Measurements from ENCODE around the gene ADAMTS2.

Gene ADAMTS2

DNA sequence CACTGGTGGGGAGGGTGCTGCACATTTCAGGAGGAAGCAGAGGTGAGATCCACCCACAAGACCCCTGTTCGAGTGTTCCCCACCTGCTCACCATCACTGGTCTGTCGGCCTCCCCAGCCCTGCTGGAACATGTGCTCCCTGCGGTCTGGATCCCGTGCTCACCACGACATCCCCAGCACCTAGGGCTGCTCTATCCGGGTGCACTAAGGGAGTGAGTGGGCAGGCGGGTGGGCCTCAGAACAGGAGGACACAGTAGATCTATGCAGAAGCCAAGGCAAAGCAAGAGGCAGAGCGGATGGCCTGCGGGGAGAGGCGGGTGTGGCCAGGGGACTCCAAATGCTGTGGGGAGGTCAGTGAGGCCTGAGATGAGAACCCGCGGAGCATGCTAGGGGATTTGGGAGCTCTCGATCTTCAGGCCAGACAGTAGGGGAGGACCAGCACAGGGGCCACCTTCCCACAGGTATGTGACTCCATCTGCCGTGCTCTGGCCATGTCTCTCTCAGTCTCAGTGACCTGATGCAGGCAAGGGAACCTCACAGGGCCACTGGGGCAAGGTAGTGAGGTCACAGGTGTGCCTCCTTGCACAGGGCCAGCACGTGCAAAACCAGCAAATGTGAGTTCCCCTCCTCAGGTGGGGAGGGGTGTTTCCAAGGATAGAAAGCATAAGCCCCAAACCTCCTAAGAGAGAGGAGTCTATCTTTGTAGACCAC, 150.9 kb downstream of the ADAMTS2 start:
- DNase-seq (ENCODE audit: low read depth): no peak

DNA sequence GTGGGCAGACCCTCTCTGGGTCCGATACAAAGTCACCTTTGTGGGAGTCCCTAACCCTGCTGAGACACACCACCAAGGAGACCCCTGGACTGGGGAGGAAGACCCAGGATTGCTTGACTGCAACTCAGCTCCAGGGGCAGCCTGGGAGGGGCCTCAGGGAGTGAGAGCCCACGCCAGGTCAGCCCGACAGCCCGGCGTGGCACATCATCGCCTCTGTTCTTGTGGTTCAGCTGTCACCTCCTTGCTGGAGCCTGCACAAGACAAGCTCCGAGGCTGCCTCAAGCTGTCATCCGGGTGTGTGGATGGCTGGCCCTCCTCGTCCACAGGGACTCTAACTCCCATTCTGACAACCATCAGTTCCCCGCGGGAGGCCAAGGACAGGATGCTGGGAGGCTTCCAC, 151.5 kb downstream of the ADAMTS2 start:
- DNase-seq (ENCODE audit: low read depth): no peak

DNA sequence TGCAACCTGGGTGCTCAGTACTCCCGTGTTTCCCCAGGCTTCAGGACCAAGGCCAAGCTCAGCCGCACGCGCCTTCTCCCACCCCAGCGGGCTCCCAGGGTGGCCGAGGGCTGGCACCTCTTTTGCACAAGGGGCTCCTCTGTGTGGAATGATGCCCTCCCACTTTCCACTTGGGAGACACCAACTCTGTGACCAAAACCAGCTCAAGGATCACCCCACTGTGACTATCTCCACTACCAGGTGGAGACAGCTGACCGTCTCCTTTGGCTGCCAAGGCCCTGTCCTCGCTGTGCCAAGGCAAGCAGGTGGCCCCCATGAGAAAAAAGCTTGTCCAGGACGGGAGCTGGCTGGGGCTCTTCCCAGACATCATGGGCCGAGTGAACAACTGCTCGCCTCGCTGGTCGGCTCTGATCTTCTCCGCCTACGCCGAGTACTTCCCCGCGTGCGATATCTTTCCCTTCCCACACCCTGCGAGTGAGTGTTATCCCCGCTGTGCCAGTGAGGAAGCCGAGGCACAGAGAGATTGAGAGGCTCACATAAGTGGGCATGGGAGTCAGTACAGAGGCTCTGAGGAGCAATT, 152.3 kb downstream of the ADAMTS2 start:
- no peak for DNase-seq (ENCODE audit: low read depth)

DNA sequence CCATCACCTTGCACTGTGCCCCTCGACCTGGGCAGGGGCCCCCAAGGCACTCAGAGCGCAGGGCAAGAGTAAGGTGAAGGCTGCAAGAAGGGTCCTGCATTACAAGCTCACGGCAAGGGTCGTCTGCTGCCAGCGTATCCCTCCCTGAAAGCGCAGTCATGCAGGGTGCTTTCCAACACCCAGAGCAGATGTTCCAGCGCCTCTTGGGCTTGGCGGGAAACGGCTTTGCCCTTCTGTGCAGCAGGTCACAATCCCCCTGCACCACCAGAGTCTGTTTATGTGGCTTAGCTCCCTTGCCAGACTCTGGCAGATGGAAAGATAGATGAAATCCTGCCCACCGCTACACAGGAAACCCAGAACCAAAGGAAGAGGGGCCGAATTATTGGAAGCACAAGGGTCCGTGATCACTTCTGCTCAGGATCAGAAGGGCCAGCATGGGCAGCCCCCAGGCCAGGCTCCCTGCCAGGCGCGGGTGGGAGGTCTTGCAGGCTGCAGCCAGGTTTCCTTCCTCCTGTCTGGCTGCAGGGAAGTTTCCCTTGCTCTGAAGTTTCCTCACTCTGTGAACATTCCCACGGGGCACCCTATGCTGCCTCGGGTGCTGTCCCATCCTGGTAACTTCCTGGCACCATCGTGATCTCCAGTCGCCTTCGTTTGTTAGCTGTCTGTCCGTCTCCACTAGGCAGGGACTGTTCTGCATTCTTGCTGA, 152.9 kb downstream of the ADAMTS2 start:
- DNase-seq (ENCODE audit: low read depth): no peak

DNA sequence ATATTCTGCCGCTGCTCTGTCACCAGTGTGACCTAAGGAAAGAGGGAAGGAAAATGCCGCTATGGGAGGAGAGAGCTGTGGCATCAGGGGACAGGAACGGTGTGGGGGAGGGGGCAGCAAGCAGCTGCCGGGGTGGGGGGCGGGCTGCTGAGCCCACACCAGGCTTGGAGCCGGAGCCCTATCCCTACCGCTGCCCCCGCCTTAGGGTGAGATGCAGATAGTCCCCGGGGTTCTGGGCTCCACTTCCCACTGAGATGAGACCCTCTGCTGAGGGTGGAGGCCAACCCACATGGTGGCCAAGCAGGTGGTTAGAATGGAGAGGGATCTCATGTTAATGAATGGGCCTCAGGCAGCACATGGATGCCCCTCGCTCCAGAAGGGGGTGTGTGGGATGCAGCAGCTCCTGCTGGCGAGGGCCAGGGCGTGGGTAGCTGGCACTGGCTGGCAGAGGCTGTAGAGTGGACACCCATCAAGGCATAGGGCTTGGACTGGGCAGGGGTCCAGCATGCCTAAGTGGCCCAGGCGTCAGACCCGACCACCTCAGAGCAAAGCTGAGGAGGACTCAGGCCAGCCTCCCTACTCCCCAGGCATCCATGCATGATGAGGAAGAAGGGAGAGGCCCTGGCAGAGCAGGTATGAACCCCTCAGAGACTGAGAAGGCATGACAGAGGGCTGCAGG, 153.6 kb downstream of the ADAMTS2 start:
- no peak for DNase-seq (ENCODE audit: low read depth)

DNA sequence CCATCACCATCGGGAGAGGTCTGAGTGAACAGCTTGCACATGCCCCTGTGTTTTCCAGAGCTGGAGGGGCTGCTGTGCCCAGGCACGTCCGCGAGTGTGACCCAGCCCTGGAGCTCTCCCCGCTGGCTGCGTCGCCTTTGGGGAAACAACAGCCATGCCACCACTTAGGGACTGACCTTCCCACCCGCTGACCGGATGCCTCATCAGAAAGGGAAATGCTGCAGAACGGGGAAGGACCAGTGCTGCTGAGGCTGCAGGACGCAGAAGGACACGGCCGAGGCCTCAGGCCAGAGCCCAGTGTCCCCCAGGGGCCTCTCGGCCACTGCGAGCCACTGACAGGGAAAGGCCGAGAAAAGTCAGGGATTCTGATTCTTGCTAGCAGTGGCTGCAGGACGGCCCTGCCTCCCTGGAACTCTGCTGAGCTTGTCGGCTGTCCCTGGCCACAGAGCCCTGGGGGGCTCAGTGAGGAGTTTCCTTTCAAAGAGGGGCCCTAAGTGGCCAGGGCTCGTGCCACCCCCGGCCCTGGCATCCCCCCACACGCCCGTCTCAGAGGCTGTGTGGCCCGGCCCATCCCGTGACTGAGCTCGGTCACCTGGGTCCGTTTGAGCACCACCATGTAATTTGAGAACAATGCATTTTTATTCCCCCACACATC, 154.3 kb downstream of the ADAMTS2 start:
- DNase-seq (ENCODE audit: low read depth): no peak

DNA sequence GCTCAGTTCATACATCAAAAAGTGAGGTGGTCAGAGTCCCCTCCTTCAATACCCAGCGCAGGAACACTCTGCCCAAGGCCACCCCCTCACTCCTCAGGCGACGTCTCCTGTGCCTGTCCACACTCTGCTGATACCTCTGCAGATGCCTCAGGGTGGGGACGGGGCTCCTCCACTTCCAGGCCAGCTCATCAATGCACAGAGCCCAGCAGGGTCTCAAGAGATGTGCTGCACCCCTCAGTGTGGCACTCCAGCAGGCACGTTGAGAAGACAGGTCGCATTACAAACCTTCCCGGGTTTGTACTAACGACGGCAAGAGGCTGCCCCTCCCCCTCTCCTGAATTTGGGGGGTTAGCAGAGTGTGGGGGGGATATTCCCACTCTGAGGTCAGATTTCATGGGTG, 156.6 kb downstream of the ADAMTS2 start:
- no peak for DNase-seq (ENCODE audit: low read depth)

DNA sequence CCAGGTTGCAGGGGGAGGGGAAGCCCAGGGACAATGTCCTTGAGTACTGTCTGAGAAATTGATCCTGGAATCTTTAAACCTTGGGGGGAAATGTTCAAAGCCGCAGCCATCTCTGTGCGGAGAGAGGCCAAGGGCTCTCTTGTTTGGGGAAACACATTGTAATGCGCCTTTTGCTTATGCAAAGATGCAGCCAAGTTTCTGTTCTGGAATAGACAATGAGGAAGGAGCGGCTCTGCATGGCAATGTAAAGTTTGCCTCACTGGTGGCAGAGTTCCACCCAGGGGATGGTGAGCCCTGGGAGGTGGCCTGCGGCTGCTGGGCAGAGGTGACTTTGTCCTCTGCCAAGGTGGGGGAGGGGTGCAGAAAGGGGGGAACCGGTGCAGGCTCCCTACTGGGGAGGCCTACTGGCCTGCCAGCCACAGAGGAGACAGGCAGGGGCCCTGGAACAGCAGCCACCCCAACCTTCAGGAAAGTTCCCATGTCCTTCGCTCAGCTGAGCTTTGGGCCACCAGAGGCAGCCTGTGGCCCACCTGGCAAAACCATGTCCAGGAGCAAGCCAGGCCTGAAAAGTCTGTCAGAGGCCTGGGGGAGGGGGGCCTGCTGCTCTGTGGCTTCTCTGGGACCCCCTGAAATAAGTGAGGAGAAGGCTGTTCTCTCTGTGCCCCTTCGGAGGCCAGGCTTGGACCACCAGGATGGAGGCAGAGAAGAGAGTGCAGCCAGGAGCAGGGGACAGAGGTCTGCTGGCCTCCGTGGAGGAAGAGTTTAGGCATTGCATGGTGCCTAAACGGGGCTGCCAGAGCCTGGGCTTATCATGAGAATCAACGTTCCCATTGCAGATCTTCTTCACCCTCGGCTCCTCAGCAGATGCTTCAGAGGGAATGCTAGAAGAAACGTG, 157.3 kb downstream of the ADAMTS2 start:
- DNase-seq (ENCODE audit: low read depth): no peak

DNA sequence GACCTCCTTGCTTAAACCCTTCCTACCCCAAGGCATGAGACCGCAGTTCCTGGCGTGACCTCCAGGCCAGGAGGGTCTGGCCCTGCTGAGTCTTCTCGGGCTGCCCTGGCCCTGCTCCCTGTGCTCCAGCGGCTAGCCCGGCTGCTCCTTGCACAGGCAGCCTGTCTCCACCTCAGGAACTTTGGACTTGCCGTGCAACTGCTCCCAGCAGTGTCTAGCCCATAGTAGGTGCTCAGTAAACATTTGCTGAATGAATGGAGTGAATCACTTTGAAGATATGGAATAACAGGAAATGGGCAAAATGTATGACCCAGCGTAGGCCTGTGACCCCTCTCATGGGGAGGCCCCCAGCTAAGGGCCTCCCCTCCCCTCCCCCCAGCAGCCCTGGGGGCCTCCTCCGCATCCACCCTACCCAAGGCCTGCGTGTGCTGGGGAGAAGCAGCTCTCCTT, 158.0 kb downstream of the ADAMTS2 start:
- DNase-seq (ENCODE audit: low read depth): no peak

DNA sequence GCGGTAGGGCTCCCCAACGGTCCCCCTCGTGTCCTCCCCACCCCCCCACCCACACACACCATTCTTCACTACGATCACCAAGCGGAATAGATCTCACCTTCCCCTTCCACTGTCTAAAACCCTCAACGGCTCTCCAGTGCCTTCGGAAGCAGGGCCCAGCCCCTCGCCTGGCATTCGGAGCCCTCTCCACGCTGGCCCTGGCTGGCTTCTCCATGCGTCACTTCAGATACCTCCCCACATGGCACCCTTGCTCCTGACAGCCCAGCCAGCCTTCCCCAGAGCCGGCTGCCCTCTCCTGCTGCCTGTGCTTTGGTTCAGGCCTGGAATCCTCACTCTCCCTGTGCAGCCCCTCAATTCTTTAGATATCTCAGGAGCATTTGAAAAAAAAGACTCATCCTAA, 158.5 kb downstream of the ADAMTS2 start:
- DNase-seq (ENCODE audit: low read depth): no peak

DNA sequence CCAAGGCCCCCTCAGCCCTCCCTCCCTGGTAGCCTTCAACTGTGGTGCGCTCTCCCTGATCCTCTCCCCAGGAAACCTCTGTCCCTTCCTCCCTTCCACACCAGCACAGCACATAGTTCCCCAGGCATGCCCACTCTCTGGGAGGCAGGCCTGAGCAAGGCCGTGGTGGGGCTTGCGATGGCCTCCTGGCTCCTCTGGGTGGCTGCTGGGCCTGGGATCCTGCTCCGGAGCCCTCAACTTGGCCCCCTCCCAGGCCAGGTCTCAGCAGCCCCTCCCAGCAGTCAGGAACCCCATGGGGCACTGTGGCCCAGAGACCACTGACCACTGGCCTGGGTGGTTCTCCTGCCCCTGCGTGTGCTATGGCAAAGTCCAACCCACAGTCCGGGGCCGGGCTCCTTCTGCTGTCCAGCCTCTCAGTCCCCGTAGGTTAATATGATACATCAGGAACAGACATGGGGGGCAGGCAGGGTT, 159.3 kb downstream of the ADAMTS2 start:
- no peak for DNase-seq (ENCODE audit: low read depth)

DNA sequence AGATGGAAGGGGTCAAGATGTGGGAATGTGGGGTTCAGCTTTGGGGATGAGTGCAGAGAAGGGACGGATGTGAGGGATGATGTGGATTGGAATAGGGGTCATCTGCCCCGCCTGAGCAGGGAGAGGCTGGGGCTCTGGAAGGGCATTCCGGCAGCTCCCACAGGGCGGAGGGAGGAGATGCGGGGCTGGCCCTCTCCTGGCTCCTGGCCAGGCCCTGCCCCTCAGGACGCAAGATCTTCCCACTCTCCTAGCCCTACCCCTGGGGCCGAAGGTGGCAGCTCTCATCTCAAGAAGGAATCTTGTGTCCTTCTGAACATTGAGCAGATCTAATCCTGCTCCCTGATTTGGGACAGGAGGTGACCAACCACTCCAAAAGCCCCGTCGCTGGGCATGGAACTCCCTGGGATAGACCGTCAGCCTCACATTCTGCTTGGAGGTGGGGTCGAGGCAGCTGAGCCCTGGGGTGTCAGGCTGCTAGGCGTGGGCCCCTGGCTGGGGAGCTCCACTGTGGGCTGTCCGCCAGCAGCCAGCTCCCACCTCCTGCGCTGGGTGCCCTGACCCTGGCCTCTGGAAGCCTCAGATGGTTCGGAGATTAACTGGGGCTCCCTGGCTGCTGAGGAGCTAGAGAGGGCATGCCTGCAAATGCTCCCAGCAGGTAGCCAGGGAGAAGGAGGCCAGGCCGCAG, 159.9 kb downstream of the ADAMTS2 start:
- DNase-seq (ENCODE audit: low read depth): no peak

DNA sequence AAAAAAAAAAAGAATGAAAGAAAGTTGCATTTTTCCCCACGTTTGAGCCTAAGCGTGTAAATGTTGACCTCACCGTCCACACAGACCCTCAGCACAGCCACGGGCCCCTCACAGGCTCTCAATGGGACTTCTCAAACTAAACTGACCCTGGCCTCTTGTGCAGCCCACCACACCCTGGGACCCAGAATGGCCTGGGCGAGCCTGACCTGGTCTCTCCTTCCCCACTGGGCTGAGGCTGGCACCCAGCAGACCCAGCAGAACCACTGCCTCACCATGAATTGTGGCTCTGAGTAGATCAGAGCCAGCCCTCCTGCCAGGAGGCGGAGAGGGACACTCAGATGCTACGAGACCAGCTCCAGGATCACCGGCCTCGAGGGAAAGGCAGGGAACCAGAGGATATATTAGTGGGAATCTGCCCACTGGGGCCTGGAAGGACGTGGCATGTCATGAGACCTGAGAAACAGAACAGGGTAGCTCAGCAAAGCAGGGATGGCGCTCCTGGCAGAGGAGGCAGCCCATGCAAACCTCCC, 160.7 kb downstream of the ADAMTS2 start:
- DNase-seq (ENCODE audit: low read depth): no peak

DNA sequence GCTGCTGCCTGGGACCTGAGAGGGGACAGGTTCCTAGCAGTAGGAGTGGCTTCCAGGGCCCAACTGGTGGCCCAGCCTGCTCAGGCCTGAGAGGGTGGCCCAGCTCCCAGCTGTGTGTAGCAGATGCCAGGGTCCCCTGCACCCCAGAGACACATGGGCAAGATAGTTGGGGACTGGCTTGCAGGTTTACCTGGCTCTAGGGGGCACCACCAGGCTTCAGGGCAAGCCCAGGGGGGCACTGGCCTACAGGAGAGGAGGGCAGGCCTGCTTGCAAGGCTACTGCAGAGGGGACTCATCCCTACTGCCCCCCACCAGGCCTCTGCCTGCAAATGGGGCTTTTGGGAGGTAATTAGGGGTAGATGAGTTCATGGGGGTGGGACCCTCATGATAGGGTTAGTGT, 161.8 kb downstream of the ADAMTS2 start:
- no peak for DNase-seq (ENCODE audit: low read depth)

DNA sequence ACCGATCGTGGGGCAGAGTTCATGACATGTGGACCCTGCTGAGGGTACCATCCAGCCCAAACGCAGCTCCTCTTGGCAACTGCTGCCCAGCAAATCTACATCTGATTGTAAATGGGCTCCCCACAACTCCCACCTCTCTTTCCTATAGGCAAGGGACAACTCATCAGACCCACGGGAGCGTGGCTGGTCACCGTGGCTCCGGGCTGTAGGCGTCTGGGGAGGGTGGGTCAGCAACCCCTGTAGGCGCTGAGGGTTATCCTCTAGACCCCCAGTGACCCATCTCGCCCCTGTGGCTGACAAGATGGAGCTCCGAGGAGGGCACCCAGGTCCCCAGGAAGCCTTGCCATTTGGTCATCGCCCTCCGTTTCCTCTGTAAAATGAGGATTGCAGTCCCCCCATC, 162.7 kb downstream of the ADAMTS2 start:
- DNase-seq (ENCODE audit: low read depth): no peak

DNA sequence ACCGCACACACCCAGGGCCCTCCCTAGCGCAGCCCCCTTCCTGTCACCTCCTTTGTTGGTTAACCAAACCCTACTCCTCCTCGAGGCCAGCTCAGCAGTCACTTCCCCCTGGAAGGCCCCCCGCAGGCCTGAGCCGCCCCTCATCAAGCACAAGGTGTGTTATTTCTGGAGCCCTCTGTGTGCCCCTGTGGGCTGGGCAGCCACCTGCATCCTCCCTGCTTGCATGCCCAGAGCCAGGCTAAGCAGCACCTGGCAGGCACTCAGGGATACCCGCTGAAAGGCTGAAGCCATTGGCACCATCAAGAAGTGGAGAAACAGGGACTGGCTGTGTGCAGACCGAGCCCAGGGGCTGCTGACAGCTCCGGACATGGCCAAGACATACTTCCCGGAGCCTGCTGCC, 163.3 kb downstream of the ADAMTS2 start:
- no peak for DNase-seq (ENCODE audit: low read depth)

DNA sequence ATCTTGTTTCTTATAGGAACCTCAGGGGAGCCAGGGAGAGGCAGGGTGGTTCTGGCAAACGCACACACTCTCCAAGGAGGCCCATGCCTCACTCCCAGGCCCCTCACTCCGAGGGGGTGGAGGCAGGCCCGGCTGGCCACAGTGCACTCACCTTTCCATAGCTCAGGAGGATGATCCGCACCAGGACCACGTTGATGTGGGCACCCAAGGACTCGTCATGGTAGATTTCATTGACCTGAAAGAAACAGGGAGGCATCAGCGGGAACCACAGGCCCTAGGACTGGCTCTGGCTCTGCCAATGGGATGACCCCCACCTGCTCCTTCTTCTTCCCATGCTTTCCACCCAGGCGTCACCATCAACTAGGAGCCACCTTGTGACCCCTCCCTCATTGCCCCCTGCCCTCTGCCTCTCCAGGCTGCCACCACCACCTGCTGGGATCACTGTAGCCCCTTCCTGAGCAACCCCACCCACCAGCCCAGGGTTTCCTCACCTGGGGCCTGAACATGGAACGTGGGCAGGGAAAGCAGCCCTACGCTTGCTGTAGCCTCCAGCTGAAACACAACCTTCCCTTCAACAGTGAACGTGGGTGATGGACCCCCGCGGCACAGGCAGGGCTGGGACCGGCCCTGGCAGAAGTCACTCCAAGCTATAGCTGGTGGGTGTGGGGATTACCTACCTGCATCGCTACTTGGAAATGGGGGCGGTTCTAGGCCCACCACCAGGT, 164.2 kb downstream of the ADAMTS2 start:
- DNase-seq (ENCODE audit: low read depth): no peak

DNA sequence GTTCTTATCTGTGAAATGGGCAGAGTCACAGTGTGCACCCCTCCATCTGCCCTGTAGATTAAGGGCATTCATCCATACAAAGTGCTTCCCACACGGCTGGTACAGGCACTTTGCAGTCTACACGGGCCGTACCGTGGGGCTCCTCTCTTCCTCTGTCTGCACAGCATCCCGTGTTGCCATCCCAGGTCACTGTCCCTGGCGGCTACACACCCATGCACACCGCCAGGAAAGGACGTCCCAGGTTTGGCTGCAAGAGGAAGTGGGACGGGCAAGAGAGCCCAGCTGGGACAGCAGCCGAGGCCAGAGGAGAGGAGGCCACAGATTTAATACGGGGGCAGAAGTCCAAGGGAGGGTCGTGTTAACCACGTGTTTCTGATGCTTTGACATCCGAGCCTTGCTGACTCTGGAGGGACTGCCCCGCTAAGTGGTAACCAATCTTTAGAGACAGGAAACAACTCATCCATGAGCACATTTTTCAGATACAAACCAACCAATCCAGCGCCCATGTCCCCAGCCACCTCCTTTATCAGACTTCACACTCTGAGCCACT, 165.1 kb downstream of the ADAMTS2 start:
- no peak for DNase-seq (ENCODE audit: low read depth)
